HepG2 (cell line): Measurements from ENCODE around the gene PGM3. TPM values are rescaled to one million over a fixed set of nuclear protein-coding genes. Genes with fewer than 3 reads are reported as not detected.

ENCODE experiments used
- ATAC-seq: fragments of 200-7000 bp; cut with Tn5 transposase; 3 replicates; pipeline ENCODE4 v1.9.1; 2020; ENCODE audit warnings: mild to moderate bottlenecking, moderate library complexity
- BruUV-seq: library from RNA; stranded (reverse); fragments of 400-500 nt; replicated peaks from 2 replicates; lab custom pipeline; 2021; lab: Mats Ljungman, UMichigan
- CTCF ChIA-PET: fragments of 300-600 bp; formaldehyde crosslinking; extraction: SDS; loops from one replicate; lab custom pipeline; 2021; ENCODE audit warnings: low total read pairs, inconsistent platforms, low intra/inter-chr PET ratio; lab: Yijun Ruan, JAX
- POLR2A ChIA-PET: fragments of 350-600 bp; sonication (Branson Sonifier 250); formaldehyde crosslinking; loops from one replicate; lab custom pipeline; 2020; ENCODE audit warnings: antibody characterized with exemption, inconsistent platforms; lab: Yijun Ruan, JAX
- DNase-seq: peaks from one replicate; pipeline ENCODE4 v3.0.0-alpha.2; 2015; ENCODE audit warnings: low spot score
- FAIRE-seq: peaks from 3 replicates; lab custom pipeline; 2011; peaks lifted over from hg19 to GRCh38; lab: Jason Lieb, UNC
- H2AFZ ChIP-seq: one replicate; pipeline ENCODE4 v1.6.1; 2011; ENCODE audit warnings: low read length, inconsistent platforms
- H3K27ac ChIP-seq: fragments of 300-600 bp; 3 replicates; pipeline ENCODE4 v1.8.0; 2011; ENCODE audit warnings: mixed run types, mild to moderate bottlenecking, mixed read lengths, low read length, inconsistent platforms; ENCODE audit not compliant: insufficient read depth; ENCODE audit errors: extremely low read length
- H3K27me3 ChIP-seq, 2 experiments: fragments of 200-600 bp in 1 of 2; 2 replicates in 1 of 2; 3 replicates in 1 of 2; pipeline versions ENCODE4 v1.6.0 to v1.8.0; 2011; ENCODE audit warnings: low read length in 2 of 2, mild to moderate bottlenecking in 2 of 2, moderate library complexity in 2 of 2, inconsistent platforms in 1 of 2; ENCODE audit not compliant: insufficient read depth in 2 of 2, control insufficient read depth in 1 of 2
- H3K36me3 ChIP-seq, 2 experiments: fragments of 200-600 bp in 1 of 2; replicated peaks in 1 of 2; 2 replicates in 1 of 2; 3 replicates in 1 of 2; pipeline versions ENCODE4 v1.5.1 to v1.8.0; 2011; ENCODE audit warnings: low read length in 2 of 2, inconsistent platforms in 1 of 2; ENCODE audit not compliant: insufficient read depth in 2 of 2, control insufficient read depth in 1 of 2
- H3K4me1 ChIP-seq: 2 replicates; pipeline ENCODE4 v1.5.1; 2012; ENCODE audit warnings: low read length, inconsistent platforms; ENCODE audit not compliant: insufficient read depth
- H3K4me2 ChIP-seq: 2 replicates; pipeline ENCODE4 v1.6.0; 2011; ENCODE audit warnings: low read depth, low read length, inconsistent platforms
- H3K4me3 ChIP-seq, 3 experiments: fragments of 200-600 bp in 1 of 3; sonication (generic), shearing (Covaris generic) in 1 of 3; replicated peaks in 1 of 3; 2 replicates each; pipeline ENCODE4 v1.5.1; 2011 to 2016; ENCODE audit warnings: low read length in 3 of 3, inconsistent platforms in 2 of 3, low read depth in 2 of 3, mild to moderate bottlenecking in 2 of 3, control low read depth in 1 of 3, mixed read lengths in 1 of 3; ENCODE audit not compliant: insufficient read depth in 1 of 3
- H3K79me2 ChIP-seq: one replicate; pipeline ENCODE4 v1.6.1; 2011; ENCODE audit warnings: low read length, inconsistent platforms; ENCODE audit not compliant: insufficient read depth
- H3K9ac ChIP-seq: 2 replicates; pipeline ENCODE4 v1.6.0; 2011; ENCODE audit warnings: mild to moderate bottlenecking, low read depth, low read length, inconsistent platforms; ENCODE audit not compliant: insufficient read depth
- H3K9me3 ChIP-seq: 2 replicates; pipeline ENCODE4 v1.5.1; 2012; ENCODE audit warnings: mild to moderate bottlenecking, low read length
- H4K20me1 ChIP-seq: 2 replicates; pipeline ENCODE4 v1.6.0; 2011; ENCODE audit warnings: inconsistent platforms, mild to moderate bottlenecking, low read length, moderate library complexity; ENCODE audit not compliant: insufficient read depth
- CEBPG ChIP-seq: IDR thresholded peaks from 2 replicates; pipeline ENCODE4 v1.6.1; 2016
- CREBL2 ChIP-seq: sonication (generic); formaldehyde crosslinking; IDR thresholded peaks from 2 replicates; pipeline ENCODE4 v1.8.1; 2023; ENCODE audit warnings: missing genetic modification reagents, mild to moderate bottlenecking, borderline replicate concordance
- ERF ChIP-seq: IDR thresholded peaks from 2 replicates; pipeline ENCODE4 v1.6.1; 2018; ENCODE audit warnings: missing biosample characterization, missing genetic modification reagents
- HINFP ChIP-seq: sonication (generic); formaldehyde crosslinking; IDR thresholded peaks from 2 replicates; pipeline ENCODE4 v1.4.0; 2020; ENCODE audit warnings: low read depth, mild to moderate bottlenecking, missing genetic modification reagents
- HMG20A ChIP-seq: IDR thresholded peaks from 2 replicates; pipeline ENCODE4 v1.6.1; 2016; ENCODE audit warnings: borderline replicate concordance
- HOXD1 ChIP-seq: sonication (generic); formaldehyde crosslinking; IDR thresholded peaks from 2 replicates; pipeline ENCODE4 v1.5.0; 2020; ENCODE audit warnings: missing genetic modification reagents
- KAT8 ChIP-seq: IDR thresholded peaks from 2 replicates; pipeline ENCODE4 v1.6.1; 2016; ENCODE audit warnings: missing genetic modification reagents, missing compliant biosample characterization
- KDM5B ChIP-seq: sonication (generic); formaldehyde crosslinking; IDR thresholded peaks from 2 replicates; pipeline ENCODE4 v1.4.0; 2020; ENCODE audit warnings: missing genetic modification reagents, mild to moderate bottlenecking, borderline replicate concordance
- NCOA2 ChIP-seq: sonication (generic); formaldehyde crosslinking; IDR thresholded peaks from 2 replicates; pipeline ENCODE4 v1.8.0; 2022; ENCODE audit warnings: inconsistent platforms
- NFE2L1 ChIP-seq: sonication (generic); formaldehyde crosslinking; IDR thresholded peaks from 2 replicates; pipeline ENCODE4 v1.4.0; 2020; ENCODE audit warnings: missing genetic modification reagents, mild to moderate bottlenecking, borderline replicate concordance
- PAWR ChIP-seq: sonication (generic); formaldehyde crosslinking; IDR thresholded peaks from 2 replicates; pipeline ENCODE4 v1.4.0; 2020; ENCODE audit warnings: missing genetic modification reagents, mild to moderate bottlenecking, borderline replicate concordance
- POLR2G ChIP-seq: fragments of 200-400 bp; formaldehyde crosslinking; IDR thresholded peaks from 2 replicates; pipeline ENCODE4 v1.6.1; 2018; ENCODE audit warnings: mild to moderate bottlenecking, low read depth, low read length, moderate library complexity
- SNRNP70 ChIP-seq: fragments of 200-400 bp; formaldehyde crosslinking; IDR thresholded peaks from 2 replicates; pipeline ENCODE4 v1.6.1; 2017; ENCODE audit warnings: mild to moderate bottlenecking, low read depth, low read length, moderate library complexity
- SP140L ChIP-seq: sonication (generic); formaldehyde crosslinking; IDR thresholded peaks from 2 replicates; pipeline ENCODE4 v1.4.0; 2020; ENCODE audit warnings: missing genetic modification reagents, borderline replicate concordance
- SPEN ChIP-seq: sonication (generic); formaldehyde crosslinking; IDR thresholded peaks from 2 replicates; pipeline ENCODE4 v1.5.1; 2020; ENCODE audit warnings: low read depth, mild to moderate bottlenecking, missing genetic modification reagents
- SRF ChIP-seq: IDR thresholded peaks from 2 replicates; pipeline ENCODE4 v1.6.1; 2011; ENCODE audit warnings: mild to moderate bottlenecking, low read depth, low read length, moderate library complexity
- ZNF296 ChIP-seq: sonication (generic); formaldehyde crosslinking; conservative IDR thresholded peaks from 2 replicates; pipeline ENCODE4 v1.5.0; 2020; ENCODE audit warnings: mild to moderate bottlenecking, missing genetic modification reagents
- ZNF343 ChIP-seq: sonication (generic); formaldehyde crosslinking; IDR thresholded peaks from 2 replicates; pipeline ENCODE4 v1.4.0; 2020; ENCODE audit warnings: mild to moderate bottlenecking, missing genetic modification reagents
- ZNF512 ChIP-seq: sonication (generic); formaldehyde crosslinking; IDR thresholded peaks from 2 replicates; pipeline ENCODE4 v1.4.0; 2020; ENCODE audit warnings: mild to moderate bottlenecking, missing genetic modification reagents
- ZNF800 ChIP-seq: sonication (generic); formaldehyde crosslinking; IDR thresholded peaks from 2 replicates; pipeline ENCODE4 v1.4.0; 2020; ENCODE audit warnings: missing genetic modification reagents
- WGBS: methylation state at CpG from one replicate; pipeline ENCODE4 v1.1.6; 2017; ENCODE audit warnings: low lambda C conversion rate; 5-methylcytosine and 5-hydroxymethylcytosine counted together
- in situ Hi-C: cut with HindIII; loops from 2 replicates; pipeline ENCODE4 v1.10.0; 2017; ENCODE audit warnings: low pct_unique_long_range_greater_than_20kb; ENCODE audit not compliant: extremely low pct_ligation_motif_present
- intact Hi-C: fragments of 100-400 bp; cut with micrococcal nuclease; formaldehyde crosslinking; loops from one replicate; pipeline ENCODE4 v1.10.0; 2022; ENCODE audit not compliant: unreplicated experiment
- polyA plus RNA-seq, 8 experiments: library from polyadenylated mRNA; depleted of rRNA in 3 of 8; stranded (reverse) in 7 of 8; unstranded in 1 of 8; fragments of >200 nt; fragmentation: Illumina TruSeq in 4 of 8; extraction: Trizol in 4 of 8; gene quantifications; 2 replicates each; pipeline versions ENCODE4 v1.2.1 to v1.2.3, GENCODE V29; 2011 to 2016; ENCODE audit warnings: low read depth in 4 of 8, missing spikeins in 1 of 8, mixed read lengths in 1 of 8; ENCODE audit not compliant: insufficient read depth in 1 of 8
- total RNA-seq, 5 experiments: library from RNA; depleted of rRNA; stranded (reverse); fragments of >200 nt; fragmentation: Illumina TruSeq; extraction: Trizol; gene quantifications; 2 replicates each; pipeline ENCODE4 v1.2.3, GENCODE V29; 2016; ENCODE audit warnings: low read depth in 1 of 5

Gene PGM3
- total and polyA plus RNA-seq, 2 of the 13 experiments (the other 11 are each of a cell fraction or from before 2014, with no cell fraction given) = 72.5 to 163 TPM

- in situ Hi-C loops = loop anchor here (5.0 kb wide), 1 partner anchor 151 kb away; the partner anchor contains the start of genes DOP1A and UBE3D
- no peaks in the 10 kb centered on the region for H3K9me3 ChIP-seq
- no peaks in the 10 kb centered on the region; a peak in 1 of 5 replicates for H3K27me3 ChIP-seq
- H3K4me3 ChIP-seq = no peak overlapping the region
- FAIRE-seq (no peak), ATAC-seq (no peak), DNase-seq (no peak)
- no peak overlapping the region for H3K4me2 ChIP-seq
- H3K79me2 ChIP-seq = no peaks in the 10 kb centered on the region
- ChIA-PET POLR2A (no interaction called here), CTCF (no interaction called here)
- H3K36me3 ChIP-seq = no peaks in the 10 kb centered on the region
- BruUV-seq = no TSS peak
- 0% methylated on average over 3 of the region's 3 CpGs for WGBS
- no peaks in the 10 kb centered on the region for H3K4me1 ChIP-seq
- no peak overlapping the region for H3K27ac ChIP-seq
- no peak for TF ChIP-seq SP140L (CRISPR knock-in tag)
- TF ChIP-seq ZNF343 (CRISPR knock-in tag) = no peak
- no peak for TF ChIP-seq ZNF512
- TF ChIP-seq HOXD1 (CRISPR knock-in tag) = no peak
- no peak for TF ChIP-seq POLR2G
- TF ChIP-seq NCOA2 = no peak
- TF ChIP-seq SPEN (CRISPR knock-in tag) = no peak
- no peak for TF ChIP-seq PAWR (CRISPR knock-in tag)
- no peak for TF ChIP-seq HINFP (CRISPR knock-in tag)
- TF ChIP-seq ZNF800 (CRISPR knock-in tag) = no peak
- TF ChIP-seq KDM5B = no peak
- no peak for TF ChIP-seq KAT8 (CRISPR knock-in tag)
- TF ChIP-seq CREBL2 (CRISPR knock-in tag) = no peak
- TF ChIP-seq SNRNP70 = no peak
- TF ChIP-seq HMG20A (CRISPR knock-in tag) = no peak
- TF ChIP-seq ERF = no peak
- no peak for TF ChIP-seq ZNF296
- TF ChIP-seq SRF = no peak
- no peak for TF ChIP-seq CEBPG
- no peak for TF ChIP-seq NFE2L1 (CRISPR knock-in tag)
- intact Hi-C loops = loop anchor here (5.0 to 10.0 kb wide), 2 partner anchors 56 to 964 kb away; no protein-coding TSS in a partner anchor
- H3K9ac ChIP-seq = no peak overlapping the region
- no peaks in the 10 kb centered on the region for H4K20me1 ChIP-seq
- H2AFZ ChIP-seq = no peak overlapping the region
Measured at GRCh38 chr6:83218646-83219045, 25.6 kb upstream of the PGM3 start.
